A204.1 (cell line): ENCODE data around the gene SAMD3.
"Not testable (repeated sequence)": the region's sequence is repeated elsewhere in the genome, so short reads cannot be mapped to it uniquely, and the experiment has no call there.

Source experiments
- FAIRE-seq: peaks from 2 replicates; lab custom pipeline; 2012; peaks lifted over from hg19 to GRCh38; lab: Jason Lieb, UNC

SAMD3 gene

GRCh38 chr6:130173377-130174004, 49.3 kb downstream of the SAMD3 start:
- not testable (repeated sequence) for FAIRE-seq

GRCh38 chr6:130170160-130170559, 52.6 kb downstream of the SAMD3 start:
- FAIRE-seq = not testable (repeated sequence)

- no peak for FAIRE-seq
Measured at GRCh38 chr6:130167655-130168054, 55.1 kb downstream of the SAMD3 start.

- no peak for FAIRE-seq
Measured at GRCh38 chr6:130164251-130164650, 58.5 kb downstream of the SAMD3 start.

- no peak for FAIRE-seq
Measured at GRCh38 chr6:130163266-130163665, 59.5 kb downstream of the SAMD3 start.

GRCh38 chr6:130162421-130162820, 60.3 kb downstream of the SAMD3 start:
- no peak for FAIRE-seq

GRCh38 chr6:130161683-130162404, 60.9 kb downstream of the SAMD3 start:
- FAIRE-seq = no peak

- no peak for FAIRE-seq
Measured at GRCh38 chr6:130159956-130160355, 62.8 kb downstream of the SAMD3 start.

- no peak for FAIRE-seq
Measured at GRCh38 chr6:130158548-130158947, 64.2 kb downstream of the SAMD3 start.

- FAIRE-seq = no peak
Measured at GRCh38 chr6:130158056-130158455, 64.7 kb downstream of the SAMD3 start.

GRCh38 chr6:130156908-130157307, 65.8 kb downstream of the SAMD3 start:
- no peak for FAIRE-seq

GRCh38 chr6:130152908-130153510, 69.7 kb downstream of the SAMD3 start:
- FAIRE-seq = no peak

- no peak for FAIRE-seq
Measured at GRCh38 chr6:130150906-130151305, 71.8 kb downstream of the SAMD3 start.

- not testable (repeated sequence) for FAIRE-seq
Measured at GRCh38 chr6:130149016-130149415, 73.7 kb downstream of the SAMD3 start.

GRCh38 chr6:130148181-130148580, 74.6 kb downstream of the SAMD3 start:
- no peak for FAIRE-seq

- FAIRE-seq = no peak
Measured at GRCh38 chr6:130147111-130147510, 75.6 kb downstream of the SAMD3 start.

GRCh38 chr6:130143709-130144108, 79.0 kb downstream of the SAMD3 start:
- FAIRE-seq = no peak

- FAIRE-seq = no peak
Measured at GRCh38 chr6:130140084-130140483, 82.7 kb downstream of the SAMD3 start.

GRCh38 chr6:130138909-130139242, 83.9 kb downstream of the SAMD3 start:
- no peak for FAIRE-seq

GRCh38 chr6:130138116-130138908, 84.4 kb downstream of the SAMD3 start:
- FAIRE-seq = no peak

GRCh38 chr6:130136798-130137197, 86.0 kb downstream of the SAMD3 start:
- no peak for FAIRE-seq

GRCh38 chr6:130134582-130134981, 88.2 kb downstream of the SAMD3 start:
- FAIRE-seq = no peak

- no peak for FAIRE-seq
Measured at GRCh38 chr6:130132286-130132701, 90.5 kb downstream of the SAMD3 start.
